Measurements from ENCODE around the gene ISG15.
A peak's percentile ranks its signal among the peaks of the same experiment; 100 is the strongest.

Gene ISG15

GRCh38 chr1:1037366-1038327, 24.4 kb downstream of the ISG15 start:
- H3K4me3 ChIP-seq (ENCODE audit: insufficient read length, low read depth) = no peak overlapping the region
- TF ChIP-seq YY1 (IDR thresholded peaks at IDR 0.05; ENCODE audit: insufficient read depth, insufficient read length) (no peak), SUZ12 (IDR thresholded peaks at IDR 0.05; ENCODE audit: extremely low read depth, insufficient read depth, insufficient read length) (no peak), ZNF274 (IDR thresholded peaks at IDR 0.05; ENCODE audit: low read depth, low read length) (no peak)
- no peak for DNase-seq (ENCODE audit: low read depth, low spot score)
- peak overlapping the region; percentile 42 for H3K9ac ChIP-seq (ENCODE audit: insufficient read length, low read depth)
- no peaks in the 10 kb centered on the region for H3K27me3 ChIP-seq (ENCODE audit: insufficient read depth, insufficient read length)
- H3K9me3 ChIP-seq (ENCODE audit: insufficient read depth, low read length) = no peaks in the 10 kb centered on the region
- peaks cover 58% of the 10 kb centered on the region for H3K36me3 ChIP-seq (ENCODE audit: insufficient read depth, insufficient read length, low read length)
- peaks cover 17% of the 10 kb centered on the region for H3K4me1 ChIP-seq (ENCODE audit: insufficient read depth, insufficient read length)

- H3K4me1 ChIP-seq (ENCODE audit: insufficient read depth, insufficient read length) = peaks cover 17% of the 10 kb centered on the region
- TF ChIP-seq ZNF274 (IDR thresholded peaks at IDR 0.05; ENCODE audit: low read depth, low read length) = no peak
- TF ChIP-seq SUZ12 (IDR thresholded peaks at IDR 0.05; ENCODE audit: extremely low read depth, insufficient read depth, insufficient read length) = no peak
- no peak for TF ChIP-seq YY1 (IDR thresholded peaks at IDR 0.05; ENCODE audit: insufficient read depth, insufficient read length)
- no peak overlapping the region for H3K9ac ChIP-seq (ENCODE audit: insufficient read length, low read depth)
- no peaks in the 10 kb centered on the region for H3K9me3 ChIP-seq (ENCODE audit: insufficient read depth, low read length)
- H3K4me3 ChIP-seq (ENCODE audit: insufficient read length, low read depth) = no peak overlapping the region
- DNase-seq (ENCODE audit: low read depth, low spot score) = no peak
- no peaks in the 10 kb centered on the region for H3K27me3 ChIP-seq (ENCODE audit: insufficient read depth, insufficient read length)
- H3K36me3 ChIP-seq (ENCODE audit: insufficient read depth, insufficient read length, low read length) = peaks cover 69% of the 10 kb centered on the region
Measured at GRCh38 chr1:1038694-1039093, 25.4 kb downstream of the ISG15 start.

GRCh38 chr1:1039145-1039910, 26.0 kb downstream of the ISG15 start:
- H3K9ac ChIP-seq (ENCODE audit: insufficient read length, low read depth) = no peak overlapping the region
- no peaks in the 10 kb centered on the region for H3K27me3 ChIP-seq (ENCODE audit: insufficient read depth, insufficient read length)
- DNase-seq (ENCODE audit: low read depth, low spot score) = no peak
- TF ChIP-seq SUZ12 (IDR thresholded peaks at IDR 0.05; ENCODE audit: extremely low read depth, insufficient read depth, insufficient read length) (no peak), ZNF274 (IDR thresholded peaks at IDR 0.05; ENCODE audit: low read depth, low read length) (no peak), YY1 (IDR thresholded peaks at IDR 0.05; ENCODE audit: insufficient read depth, insufficient read length) (no peak)
- H3K4me3 ChIP-seq (ENCODE audit: insufficient read length, low read depth) = no peak overlapping the region
- peaks cover 16% of the 10 kb centered on the region for H3K4me1 ChIP-seq (ENCODE audit: insufficient read depth, insufficient read length)
- H3K9me3 ChIP-seq (ENCODE audit: insufficient read depth, low read length) = no peaks in the 10 kb centered on the region
- peaks cover 73% of the 10 kb centered on the region for H3K36me3 ChIP-seq (ENCODE audit: insufficient read depth, insufficient read length, low read length)

GRCh38 chr1:1040004-1040991, 27.0 kb downstream of the ISG15 start:
- DNase-seq (ENCODE audit: low read depth, low spot score) = no peak
- Histone ChIP-seq H3K4me1 (ENCODE audit: insufficient read depth, insufficient read length) (peaks cover 13% of the 10 kb centered on the region), H3K9ac (ENCODE audit: insufficient read length, low read depth) (peak overlapping the region; percentile 63), H3K27me3 (ENCODE audit: insufficient read depth, insufficient read length) (no peaks in the 10 kb centered on the region), H3K36me3 (ENCODE audit: insufficient read depth, insufficient read length, low read length) (peaks cover 74% of the 10 kb centered on the region), H3K4me3 (ENCODE audit: insufficient read length, low read depth) (peak overlapping the region; percentile 24), H3K9me3 (ENCODE audit: insufficient read depth, low read length) (no peaks in the 10 kb centered on the region)
- TF ChIP-seq SUZ12 (IDR thresholded peaks at IDR 0.05; ENCODE audit: extremely low read depth, insufficient read depth, insufficient read length) (no peak), YY1 (IDR thresholded peaks at IDR 0.05; ENCODE audit: insufficient read depth, insufficient read length) (no peak)

GRCh38 chr1:1041092-1041523, 27.8 kb downstream of the ISG15 start:
- Histone ChIP-seq H3K9ac (ENCODE audit: insufficient read length, low read depth) (no peak overlapping the region), H3K9me3 (ENCODE audit: insufficient read depth, low read length) (no peaks in the 10 kb centered on the region), H3K4me3 (ENCODE audit: insufficient read length, low read depth) (no peak overlapping the region), H3K4me1 (ENCODE audit: insufficient read depth, insufficient read length) (peaks cover 10% of the 10 kb centered on the region), H3K27me3 (ENCODE audit: insufficient read depth, insufficient read length) (no peaks in the 10 kb centered on the region), H3K36me3 (ENCODE audit: insufficient read depth, insufficient read length, low read length) (peaks cover 74% of the 10 kb centered on the region)
- TF ChIP-seq ZNF274 (IDR thresholded peaks at IDR 0.05; ENCODE audit: low read depth, low read length) (no peak), YY1 (IDR thresholded peaks at IDR 0.05; ENCODE audit: insufficient read depth, insufficient read length) (no peak), SUZ12 (IDR thresholded peaks at IDR 0.05; ENCODE audit: extremely low read depth, insufficient read depth, insufficient read length) (no peak)
- DNase-seq (ENCODE audit: low read depth, low spot score) = no peak

GRCh38 chr1:1041873-1042272, 28.6 kb downstream of the ISG15 start:
- Histone ChIP-seq H3K27me3 (ENCODE audit: insufficient read depth, insufficient read length) (no peaks in the 10 kb centered on the region), H3K9ac (ENCODE audit: insufficient read length, low read depth) (no peak overlapping the region), H3K36me3 (ENCODE audit: insufficient read depth, insufficient read length, low read length) (peaks cover 74% of the 10 kb centered on the region), H3K9me3 (ENCODE audit: insufficient read depth, low read length) (no peaks in the 10 kb centered on the region), H3K4me1 (ENCODE audit: insufficient read depth, insufficient read length) (peaks cover 8% of the 10 kb centered on the region), H3K4me3 (ENCODE audit: insufficient read length, low read depth) (no peak overlapping the region)
- no peak for DNase-seq (ENCODE audit: low read depth, low spot score)
- no peak for TF ChIP-seq SUZ12 (IDR thresholded peaks at IDR 0.05; ENCODE audit: extremely low read depth, insufficient read depth, insufficient read length)
